GM18870 (cell line): ENCODE data around the gene USP48.
"Not testable (repeated sequence)": the region's sequence is repeated elsewhere in the genome, so short reads cannot be mapped to it uniquely, and the experiment has no call there.

Experiments
- ATAC-seq: cut with Tn5 transposase; IDR thresholded peaks from one replicate; pipeline ENCODE4 v1.9.1; 2021; ENCODE audit warnings: moderate library complexity; ENCODE audit not compliant: unreplicated experiment

The USP48 gene

DNA sequence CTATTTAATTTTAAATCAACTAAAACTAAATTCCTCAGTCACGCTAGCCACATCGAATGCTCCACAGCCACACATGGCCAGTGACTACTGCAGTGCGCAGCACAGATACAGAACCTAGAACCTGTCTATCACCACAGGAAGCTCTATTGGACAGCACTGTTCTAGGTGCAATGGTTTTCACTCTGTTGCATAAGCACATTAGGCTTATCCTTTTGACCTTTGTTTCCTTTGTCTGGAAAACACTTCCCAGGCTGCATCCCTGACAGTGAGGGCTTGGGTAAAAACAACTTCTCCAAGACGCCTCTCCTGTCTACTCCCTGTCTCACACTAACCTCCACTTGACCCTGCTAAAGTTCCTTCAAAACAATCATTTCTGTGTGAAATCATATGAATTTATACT lies 80.2 kb downstream of the USP48 start:
- no peak for ATAC-seq

GRCh38 chr1:21701401-21701800 lies 81.5 kb downstream of the USP48 start:
- no peak for ATAC-seq

DNA sequence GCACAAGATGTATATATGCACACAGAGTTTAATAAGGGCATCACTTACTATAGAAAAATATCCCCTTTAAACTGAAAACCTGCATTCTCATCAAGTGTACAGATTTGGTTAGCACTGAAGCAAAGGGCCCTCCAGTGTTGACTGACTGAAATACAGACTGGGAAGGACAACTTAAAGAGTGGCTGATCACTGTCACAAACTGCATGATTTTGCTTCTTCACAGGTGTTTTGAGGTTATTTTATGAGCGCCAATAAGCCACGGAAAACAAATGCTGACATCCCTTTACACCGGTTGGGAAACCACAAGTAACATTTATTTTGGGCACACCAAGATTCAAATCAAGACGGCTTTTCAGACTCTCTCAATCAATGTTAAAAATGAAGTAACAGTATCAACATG lies 82.9 kb downstream of the USP48 start:
- ATAC-seq = no peak

- no peak for ATAC-seq
These were observed 86.0 kb downstream of the USP48 start for GRCh38 chr1:21696931-21697330.

DNA sequence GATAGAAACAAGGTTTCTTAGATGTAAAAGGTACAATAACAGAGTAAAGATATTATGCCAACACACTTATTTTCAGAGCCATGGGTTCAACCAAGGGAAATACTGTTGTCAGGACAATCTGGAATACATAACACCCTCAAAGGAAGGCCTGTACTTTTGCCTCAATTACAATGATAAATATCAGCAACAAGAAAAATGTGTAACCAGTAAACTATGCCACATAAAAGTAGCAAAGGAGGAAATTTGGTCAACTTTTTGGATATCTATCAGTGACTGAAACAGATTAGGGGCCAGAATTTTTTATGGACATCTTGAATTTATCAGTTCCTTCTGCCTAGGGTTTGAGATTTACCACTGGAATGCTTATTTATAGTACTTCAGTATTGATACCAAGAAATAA lies 89.2 kb downstream of the USP48 start:
- ATAC-seq = no peak

- ATAC-seq = no peak
These were observed 91.2 kb downstream of the USP48 start for GRCh38 chr1:21691739-21692138.

- ATAC-seq = no peak
These were observed 93.1 kb downstream of the USP48 start for GRCh38 chr1:21689661-21690372.

GRCh38 chr1:21687081-21687529 lies 95.8 kb downstream of the USP48 start:
- no peak for ATAC-seq

DNA sequence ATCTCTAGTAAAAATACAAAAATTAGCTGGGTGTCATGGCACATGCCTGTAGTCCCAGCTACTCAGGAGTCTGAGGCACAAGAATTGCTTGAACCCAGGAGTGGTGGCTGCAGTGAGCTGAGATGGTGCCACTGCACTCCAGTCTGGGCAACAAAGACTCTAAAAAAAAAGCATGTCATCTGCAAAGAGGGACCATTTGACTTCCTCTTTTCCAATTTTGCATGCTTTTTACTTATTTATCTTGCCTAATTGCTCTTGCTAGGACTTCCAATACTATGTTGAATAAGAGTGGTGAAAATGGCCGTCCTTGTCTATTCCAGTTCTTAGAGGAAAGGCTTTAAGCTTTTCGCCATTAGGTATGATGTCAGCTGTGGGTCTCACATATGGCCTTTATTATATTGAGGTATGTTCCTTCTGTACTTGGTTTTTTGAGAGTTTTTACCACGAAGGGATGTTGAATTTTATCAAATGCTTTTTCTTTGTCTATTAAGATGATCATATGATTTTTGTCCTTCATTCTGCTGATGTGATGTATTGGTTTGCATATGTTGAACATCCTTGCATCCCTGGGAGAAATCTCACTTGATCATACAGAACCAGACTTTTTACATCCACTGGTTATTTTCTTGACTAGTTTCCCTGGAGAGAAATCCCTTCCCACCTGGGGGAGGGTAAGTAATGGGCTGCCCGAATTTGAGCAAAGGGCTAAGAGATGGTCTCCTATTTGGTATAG lies 96.8 kb downstream of the USP48 start:
- no peak for ATAC-seq

DNA sequence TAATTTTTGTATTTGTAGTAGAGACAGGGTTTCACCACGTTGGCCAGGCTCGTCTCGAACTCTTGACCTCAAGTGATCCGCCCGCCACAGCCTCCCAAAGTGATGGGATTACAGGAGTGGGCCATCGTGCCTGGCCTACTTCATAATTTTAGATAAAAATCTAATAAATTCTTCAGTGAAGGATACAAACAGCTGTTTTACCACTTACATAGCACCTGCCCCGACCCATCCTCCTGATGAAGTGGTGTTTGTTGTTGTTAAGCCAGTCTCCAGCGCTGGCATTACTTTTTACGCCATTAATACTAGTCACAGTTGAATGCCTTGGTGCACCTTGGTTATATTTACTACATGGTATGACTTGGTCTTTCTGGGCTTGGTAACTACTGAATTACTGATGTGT lies 101.5 kb downstream of the USP48 start:
- no peak for ATAC-seq

GRCh38 chr1:21680918-21681317 lies 102.0 kb downstream of the USP48 start:
- no peak for ATAC-seq

DNA sequence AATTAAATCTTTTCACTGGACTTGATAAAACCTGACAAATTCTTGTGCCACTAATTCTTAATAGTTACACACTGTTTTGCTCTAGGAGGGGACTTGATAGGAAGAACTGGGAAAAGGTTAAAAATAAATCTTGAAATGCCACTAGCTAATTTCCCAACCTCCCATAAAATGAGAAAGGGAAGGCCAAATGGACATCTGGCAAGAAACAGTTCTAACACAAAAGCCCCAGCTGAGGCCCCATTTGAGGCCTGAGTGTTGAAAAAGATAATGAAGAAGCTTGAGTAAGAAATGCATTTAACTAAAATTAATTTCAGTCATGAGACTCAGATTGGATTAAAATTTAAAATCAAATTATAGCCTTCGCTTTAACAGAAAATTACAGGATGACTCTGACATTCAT lies 102.6 kb downstream of the USP48 start:
- no peak for ATAC-seq

DNA sequence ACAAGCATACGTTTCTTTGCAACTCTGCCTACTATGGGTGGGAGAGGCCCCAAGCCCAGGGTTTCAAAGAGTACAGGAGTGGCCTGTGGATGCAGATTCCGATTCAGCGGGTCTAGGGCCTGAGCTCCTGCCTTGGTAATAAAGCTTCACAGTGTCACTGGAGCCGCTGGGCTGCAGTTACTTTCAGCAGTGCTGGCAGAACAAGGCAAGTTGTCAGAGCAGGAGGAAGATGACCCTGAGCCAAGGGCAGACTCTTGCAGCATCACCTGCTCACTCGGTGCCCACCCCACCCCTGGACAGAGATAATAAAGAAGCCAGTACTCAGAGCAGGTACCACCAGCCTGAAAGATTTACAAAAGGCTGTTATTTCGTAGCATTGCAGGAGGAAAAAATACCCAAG lies 105.8 kb downstream of the USP48 start:
- ATAC-seq = no peak

GRCh38 chr1:21674957-21675356 lies 108.0 kb downstream of the USP48 start:
- ATAC-seq = no peak

DNA sequence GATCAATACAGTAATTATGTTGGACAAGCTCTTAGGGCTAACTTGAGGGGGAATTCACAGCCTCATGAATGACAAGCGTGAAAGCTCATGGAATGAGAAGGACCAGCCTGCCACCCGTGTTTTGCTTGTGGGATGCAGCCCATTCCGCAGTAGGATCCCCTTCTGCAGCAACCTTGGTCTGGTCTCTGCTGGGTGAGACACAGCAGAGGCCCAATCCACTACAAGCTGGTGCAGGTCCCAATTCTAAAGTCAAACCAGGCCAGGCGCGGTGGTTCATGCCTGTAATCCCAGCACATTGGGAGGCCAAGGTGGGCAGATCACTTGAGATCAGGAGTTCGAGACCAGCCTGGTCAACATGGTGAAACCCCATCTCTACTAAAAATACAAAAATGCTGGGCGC lies 109.1 kb downstream of the USP48 start:
- not testable (repeated sequence) for ATAC-seq

- ATAC-seq = no peak
These were observed 109.6 kb downstream of the USP48 start for GRCh38 chr1:21673277-21673780.

DNA sequence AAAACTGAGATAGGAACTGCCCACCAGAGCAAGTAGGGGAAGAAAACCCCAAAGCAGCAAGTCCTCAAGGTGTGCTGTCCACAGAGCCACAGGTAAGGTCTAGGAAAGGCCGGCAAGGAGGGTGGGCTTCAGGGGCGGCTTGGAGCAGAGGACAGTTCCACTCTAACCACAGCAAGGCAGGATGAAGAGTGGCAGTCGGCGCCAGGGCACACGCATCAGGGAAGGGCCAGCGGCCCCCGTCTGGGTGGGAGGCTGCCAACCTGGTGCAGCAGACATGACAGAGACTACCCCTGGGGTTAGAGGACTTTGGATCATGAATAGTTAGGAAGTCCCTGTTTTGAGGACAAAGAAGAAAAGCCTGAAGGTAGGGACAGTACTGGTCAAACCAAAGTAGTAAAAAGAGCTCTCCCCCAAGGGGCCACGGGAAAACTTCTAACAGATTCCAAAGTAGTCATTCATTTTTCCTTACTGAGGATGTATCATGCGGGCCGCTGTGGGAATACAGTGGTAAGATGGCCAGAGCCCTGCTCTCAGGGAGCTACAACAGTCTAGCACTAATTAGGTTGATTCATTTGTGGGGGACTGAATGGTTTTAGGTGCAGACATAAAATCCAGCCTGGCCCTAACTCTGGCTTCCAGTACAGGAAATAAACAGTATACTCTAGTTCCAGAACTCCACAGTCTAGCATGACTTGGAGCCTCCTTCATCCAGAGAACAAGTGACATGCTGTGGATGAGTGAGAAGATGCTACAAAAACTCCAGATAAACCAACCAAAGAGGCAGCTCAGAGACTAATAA lies 110.3 kb downstream of the USP48 start:
- no peak for ATAC-seq

- ATAC-seq = no peak
These were observed 111.0 kb downstream of the USP48 start for GRCh38 chr1:21671915-21672314.

GRCh38 chr1:21670956-21671902 lies 111.7 kb downstream of the USP48 start:
- ATAC-seq = no peak
